NCI-H510A treated with DMSO at 0.1 percent for 48 hours (cell line): ENCODE measurements around the gene TSPAN5.

Source experiments
- DNase-seq: peaks from one replicate; lab custom pipeline; 2025; lab: John Stamatoyannopoulos, UW

The TSPAN5 gene

DNA sequence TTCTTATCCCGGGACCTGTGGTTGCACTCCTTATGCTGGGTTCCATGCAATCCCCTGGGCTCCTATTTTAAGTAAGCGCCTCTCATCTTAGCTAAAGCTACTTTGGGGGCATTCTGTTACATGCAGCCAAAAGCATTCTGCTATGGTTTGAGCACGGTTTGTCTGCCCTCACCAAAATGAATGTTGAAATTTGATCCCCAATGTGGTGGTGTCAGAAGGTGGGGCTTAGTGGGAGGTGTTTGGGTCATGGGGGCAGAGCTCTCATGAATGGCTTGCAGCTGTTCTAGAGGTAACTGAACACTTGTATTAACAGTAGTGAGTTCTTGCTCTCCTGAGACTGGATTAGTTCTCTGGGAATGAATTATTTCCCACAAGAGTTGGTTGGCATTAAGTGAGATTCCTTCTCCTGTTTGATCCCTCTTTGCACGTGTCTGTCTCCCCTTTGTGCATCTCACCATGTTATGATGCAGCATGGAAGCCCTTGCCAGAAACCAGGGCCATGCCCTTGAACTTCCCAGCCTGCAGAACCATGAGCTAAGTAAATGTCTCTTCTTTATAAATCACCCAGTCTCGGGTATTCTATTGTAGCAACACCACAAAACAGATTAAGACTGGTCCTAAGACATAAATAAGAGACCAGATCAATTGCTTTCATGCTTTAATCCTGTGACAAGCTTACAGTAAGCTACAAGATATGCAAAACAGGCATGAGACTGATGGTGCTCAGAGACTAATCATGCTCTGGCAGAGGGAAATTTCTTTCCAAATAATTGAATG lies 141.8 kb downstream of the TSPAN5 start:
- DNase-seq: peak; percentile 2

DNA sequence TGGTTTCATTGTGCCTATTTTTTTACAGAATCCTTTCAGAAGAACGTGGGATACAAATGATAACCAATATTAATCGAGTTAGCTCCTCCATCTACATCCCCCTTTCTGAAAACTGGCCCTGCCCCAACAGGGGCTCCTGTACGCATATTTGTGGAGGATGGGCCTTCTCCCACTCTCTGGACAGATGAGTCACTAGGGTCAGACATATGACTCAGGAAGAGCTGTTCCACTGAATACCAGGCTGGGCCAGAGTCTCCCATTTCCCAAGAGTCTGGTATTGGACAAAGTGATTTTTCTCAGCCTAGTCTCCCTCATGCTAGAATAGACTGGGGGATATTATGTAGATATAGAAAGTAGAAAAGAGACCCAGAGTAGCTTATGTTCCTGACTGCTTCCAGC lies 142.4 kb downstream of the TSPAN5 start:
- no peak for DNase-seq

DNA sequence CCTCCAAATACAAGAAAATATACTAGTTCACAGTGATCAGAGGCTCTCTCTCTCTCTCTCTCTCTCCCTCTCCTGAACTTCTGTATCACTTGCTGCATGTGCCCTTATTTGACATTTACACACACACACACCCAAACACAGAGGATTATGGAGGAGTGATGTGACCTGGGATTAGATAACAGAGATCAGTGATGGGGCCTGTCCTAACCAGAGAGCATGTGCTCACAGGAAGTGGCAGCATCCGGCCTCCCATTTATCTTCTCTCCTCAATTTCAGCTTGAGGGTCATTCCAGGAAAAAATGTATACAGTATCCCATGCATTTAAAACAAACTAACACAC lies 143.0 kb downstream of the TSPAN5 start:
- no peak for DNase-seq

DNA sequence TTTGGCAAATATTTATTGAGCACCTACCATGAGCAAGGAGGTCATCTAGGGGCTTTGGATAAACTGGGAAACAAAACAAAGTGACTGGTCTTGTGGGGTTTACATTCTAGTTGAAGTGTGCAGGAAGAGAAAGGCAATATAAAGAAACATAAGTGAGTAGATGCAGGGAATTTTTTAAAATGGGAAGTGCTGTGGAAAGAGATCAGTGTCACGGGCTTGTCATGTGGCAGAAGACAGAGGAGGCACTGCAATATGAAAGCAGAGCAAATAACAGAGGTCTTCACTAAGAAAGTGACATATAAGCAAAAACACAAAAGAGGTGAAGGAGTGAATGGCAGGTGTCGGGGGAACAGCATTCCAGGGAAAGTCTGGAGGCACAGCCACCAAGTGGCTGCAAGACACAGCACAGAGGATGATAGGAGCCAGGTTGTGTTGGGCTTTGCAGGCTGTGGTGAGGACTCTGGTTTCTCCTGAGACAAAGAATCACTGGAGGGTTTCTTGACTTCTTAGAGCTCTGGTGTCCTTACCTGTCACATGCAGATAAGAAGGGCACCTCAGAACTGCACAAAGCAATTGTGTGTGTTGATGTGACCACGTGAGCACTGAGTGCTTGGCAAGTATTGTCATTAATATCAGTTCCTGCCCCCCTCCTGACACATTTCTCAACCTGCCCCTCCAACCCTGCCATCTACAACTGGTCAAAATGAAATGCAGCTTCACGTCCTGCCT lies 143.5 kb downstream of the TSPAN5 start:
- no peak for DNase-seq

DNA sequence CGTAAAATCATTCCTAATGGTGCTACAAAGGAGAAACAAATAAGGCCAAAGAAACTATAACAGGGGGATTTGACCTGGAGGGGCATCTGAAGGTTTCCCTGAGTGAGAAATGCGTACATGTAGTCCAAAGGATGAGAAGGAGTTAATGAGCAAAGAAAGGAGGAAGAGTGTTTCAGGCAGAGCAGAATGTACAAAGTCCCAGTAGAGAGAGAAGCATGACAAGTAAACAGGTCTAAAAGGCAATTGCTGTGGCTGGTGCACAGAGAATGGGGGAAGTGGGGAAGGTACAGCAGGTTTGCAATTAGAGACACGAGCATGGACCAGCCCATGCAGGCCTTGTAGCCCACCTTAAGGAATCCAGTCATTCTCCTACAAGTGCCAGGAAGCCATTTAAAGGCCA lies 145.5 kb downstream of the TSPAN5 start:
- no peak for DNase-seq

DNA sequence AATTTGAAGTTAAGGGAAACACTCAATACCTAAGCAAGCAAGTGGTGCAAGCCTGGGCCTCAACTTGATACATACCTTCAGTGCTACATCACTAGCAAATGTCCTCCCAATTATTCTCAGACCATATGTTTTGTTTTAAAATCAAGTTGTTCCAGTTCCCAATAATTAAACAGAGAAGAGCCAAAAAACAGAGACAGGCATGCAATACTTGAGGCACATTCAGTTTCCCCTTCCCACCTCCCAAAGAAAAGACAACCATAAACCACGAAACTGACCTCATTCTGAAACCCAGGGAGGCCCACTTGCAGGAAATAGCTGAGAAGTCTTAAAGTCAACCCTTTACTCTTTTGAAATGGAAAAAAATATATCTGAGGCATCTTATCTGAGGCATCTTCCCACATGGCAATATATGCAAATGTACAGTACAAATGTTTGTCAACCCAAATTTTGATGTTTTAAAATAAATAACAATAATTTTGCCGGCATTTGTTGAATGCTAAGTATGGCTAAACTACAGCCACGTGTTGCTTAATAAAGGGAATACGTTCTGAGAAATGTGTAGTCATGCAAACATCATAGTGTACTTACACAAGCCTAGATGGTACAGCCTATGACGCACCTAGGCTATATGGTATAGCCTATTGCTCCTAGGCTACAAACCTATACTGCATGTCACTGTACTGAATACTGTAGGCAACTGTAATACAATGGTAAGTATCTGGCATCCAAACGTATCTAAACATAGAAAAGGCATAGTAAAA lies 147.5 kb downstream of the TSPAN5 start:
- no peak for DNase-seq

DNA sequence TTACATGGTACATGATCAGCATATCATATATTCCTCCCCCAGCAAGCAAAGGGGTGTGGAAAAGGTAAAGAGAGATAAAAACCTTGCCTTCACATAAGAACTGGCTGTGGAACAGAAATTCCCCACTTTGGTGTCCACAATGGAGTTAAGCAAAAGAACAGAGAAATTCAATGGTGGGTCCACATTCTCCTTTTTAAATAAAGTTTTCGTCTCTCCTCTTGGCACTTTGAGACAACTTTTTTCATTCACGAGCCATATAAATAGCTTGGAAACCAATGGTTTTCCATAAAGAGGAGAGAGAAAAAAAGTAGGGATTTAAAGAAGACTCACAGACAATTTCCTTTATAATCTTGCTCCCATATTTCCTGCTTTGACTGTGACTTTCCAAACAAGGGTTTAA lies 148.1 kb downstream of the TSPAN5 start:
- no peak for DNase-seq

DNA sequence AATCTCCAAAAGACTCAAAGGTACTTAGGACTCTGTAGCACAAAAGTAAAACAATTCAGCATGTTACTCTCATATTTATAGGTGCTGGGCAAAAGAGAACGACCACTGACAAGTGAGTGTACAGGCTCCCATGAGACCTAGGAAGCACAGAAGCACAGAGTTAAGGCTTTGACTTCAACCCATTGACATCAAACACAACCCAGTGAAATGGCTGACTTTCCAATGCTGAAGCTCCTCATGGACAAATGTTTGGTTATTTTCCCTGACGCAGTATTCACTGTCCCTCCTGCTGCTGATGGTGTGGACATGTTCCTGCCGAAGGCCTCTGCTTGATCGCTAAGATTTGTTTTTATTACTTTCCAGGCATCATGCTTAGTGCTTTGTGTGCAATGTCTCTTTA lies 148.7 kb downstream of the TSPAN5 start:
- DNase-seq: no peak

DNA sequence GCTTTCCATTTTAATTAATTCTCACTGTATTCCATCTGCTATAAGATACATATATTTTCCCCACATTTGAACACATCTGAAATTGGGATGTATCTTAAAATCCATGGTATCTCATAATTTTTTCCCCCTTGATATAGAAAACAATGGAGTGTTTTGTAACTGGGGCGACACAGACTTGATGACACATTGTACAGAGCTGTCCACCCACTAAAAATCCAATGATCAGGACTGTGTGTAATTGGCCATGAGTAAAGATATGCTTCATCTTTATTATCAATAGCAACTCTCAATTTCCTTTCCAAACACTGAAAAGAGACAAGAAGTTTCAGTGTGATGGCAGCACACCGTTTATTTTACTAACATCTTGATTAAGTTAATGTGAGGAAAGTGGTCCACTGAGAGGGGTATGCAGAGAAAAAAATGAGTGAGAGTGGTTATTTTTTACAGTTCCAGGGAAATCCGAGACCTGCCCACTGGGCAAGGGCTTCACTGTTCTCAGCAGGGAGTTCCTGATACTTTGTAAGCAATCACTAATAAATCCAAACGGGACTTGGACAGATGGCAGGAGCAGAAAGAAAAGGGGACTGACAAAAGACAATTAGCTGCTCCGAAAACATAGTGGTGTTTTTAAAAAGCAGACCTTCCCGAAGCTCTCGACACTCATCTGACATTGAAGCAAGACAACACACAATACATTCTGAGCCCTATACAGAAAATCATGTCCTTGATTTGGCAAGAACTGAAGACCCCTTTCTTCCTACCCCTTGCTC lies 149.4 kb downstream of the TSPAN5 start:
- DNase-seq: no peak

DNA sequence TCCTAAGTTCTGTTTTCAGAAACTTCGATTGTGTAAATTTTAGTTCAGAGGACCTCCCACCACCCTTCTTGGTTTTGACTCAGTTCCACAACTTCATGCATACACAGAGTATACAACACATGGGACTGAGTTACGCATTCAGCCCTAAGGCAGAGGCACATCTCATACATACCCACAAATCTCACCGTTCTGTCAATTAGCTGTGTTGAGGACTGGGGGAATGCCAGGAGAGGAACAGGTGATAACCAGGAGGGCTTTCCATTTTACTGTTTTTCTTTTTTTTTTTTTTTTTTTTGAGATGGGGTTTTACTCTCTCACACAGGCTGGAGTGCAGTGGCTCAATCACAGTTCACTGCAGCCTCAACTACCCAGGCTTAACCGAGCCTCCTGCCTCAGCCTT lies 150.2 kb downstream of the TSPAN5 start:
- DNase-seq: no peak

DNA sequence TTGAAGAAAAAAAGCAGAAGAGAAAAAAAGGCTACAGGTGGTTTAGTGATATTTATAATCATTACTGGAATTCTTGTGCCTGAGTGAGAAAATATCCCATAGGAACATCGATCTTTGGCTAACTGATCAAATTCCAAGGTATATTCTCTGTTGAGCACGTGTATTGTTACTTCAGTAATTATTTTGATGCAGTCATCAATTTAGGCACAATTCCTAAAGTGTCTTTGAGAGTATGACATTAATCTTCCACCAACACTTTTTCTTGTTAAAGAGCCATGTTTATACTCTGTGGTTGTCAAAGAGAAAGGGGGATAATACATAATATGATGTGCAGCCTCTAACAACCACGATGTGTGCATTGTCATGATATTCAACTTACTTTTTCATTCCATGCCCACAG lies 151.1 kb downstream of the TSPAN5 start:
- DNase-seq: no peak

DNA sequence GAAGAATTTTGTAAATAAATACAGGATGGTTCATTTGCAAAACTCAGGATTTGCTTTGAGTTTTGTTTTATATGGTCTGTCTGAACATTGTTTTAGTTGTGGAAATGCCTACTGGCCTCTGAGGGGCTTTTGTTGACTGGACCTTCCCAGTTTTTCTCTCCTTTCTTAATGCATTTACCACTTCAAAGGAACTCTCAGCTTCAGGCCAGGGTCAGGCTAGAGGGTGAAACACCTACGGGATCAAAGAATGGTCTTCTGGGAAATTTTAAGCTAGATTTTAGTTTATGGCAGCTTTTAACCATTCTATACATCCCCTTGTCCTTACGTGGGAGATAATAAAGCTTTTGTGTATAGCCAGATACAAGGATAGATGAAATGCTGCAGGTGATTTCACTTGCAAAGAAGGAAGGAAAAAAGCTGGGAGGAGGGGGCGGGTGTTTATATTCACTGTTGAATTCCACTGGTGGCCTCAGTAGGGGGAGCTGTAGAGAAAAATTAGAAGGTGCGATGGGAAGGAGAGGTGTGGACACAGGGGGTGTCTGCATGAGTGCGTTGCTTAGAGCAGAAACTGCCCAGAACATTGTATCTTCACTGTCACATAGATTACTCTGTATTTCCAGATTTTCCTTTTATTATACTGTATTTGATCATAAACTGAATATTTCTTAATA lies 151.8 kb downstream of the TSPAN5 start:
- DNase-seq: no peak

DNA sequence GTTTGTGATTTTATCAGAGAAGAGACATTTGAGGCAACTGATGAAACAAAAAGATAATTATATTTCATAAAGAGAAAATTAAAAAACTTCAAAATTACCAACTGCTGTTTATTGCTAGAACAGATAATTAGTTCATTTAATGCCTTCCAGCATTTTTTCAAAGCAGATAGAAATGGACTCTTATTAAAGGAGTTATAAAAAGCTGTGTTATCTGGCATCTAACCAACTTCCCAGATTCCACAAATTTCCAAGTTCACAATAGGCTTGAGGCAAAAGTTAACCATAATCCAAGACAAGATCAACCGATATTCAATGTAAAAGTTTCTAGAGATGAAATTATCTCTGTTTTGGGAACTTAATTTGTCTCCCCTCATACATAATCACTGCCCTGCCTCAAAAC lies 152.4 kb downstream of the TSPAN5 start:
- no peak for DNase-seq

DNA sequence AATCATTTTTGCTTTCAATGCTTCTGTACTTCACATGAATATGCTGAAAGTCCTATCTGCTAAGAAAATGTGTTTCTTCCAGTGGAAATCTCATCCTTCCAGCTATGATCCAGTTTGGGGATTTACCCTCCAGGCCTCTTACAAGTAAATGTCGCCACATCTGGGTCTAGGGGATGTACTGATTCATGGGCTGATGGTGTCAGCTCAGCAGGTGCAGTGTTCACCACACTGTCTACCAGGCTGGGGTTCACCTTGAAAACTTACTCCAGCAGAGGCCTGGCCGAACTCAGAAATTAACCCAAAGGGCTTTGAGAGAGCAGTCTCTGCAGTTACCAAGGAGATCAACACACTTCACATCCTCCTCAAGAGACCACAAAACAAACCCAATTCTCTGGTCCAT lies 154.3 kb downstream of the TSPAN5 start:
- no peak for DNase-seq

DNA sequence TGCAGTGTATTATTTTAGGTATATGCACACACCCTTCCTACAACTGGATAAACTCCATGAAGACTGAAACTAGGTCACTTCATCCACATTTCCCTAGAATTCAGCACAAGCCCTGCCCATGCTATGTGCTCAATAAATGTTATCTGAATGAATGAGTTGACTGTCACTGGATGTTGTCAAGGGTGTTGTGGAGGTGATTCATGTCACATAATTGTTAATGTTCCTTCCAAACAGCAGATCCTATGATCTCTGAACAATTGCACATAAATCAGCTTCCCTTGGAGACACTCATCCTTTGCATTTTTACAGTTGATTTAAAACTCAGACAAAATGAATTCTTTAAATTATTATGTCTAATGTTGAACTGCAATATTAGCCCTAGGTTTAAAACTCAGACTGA lies 154.7 kb downstream of the TSPAN5 start:
- DNase-seq: no peak

DNA sequence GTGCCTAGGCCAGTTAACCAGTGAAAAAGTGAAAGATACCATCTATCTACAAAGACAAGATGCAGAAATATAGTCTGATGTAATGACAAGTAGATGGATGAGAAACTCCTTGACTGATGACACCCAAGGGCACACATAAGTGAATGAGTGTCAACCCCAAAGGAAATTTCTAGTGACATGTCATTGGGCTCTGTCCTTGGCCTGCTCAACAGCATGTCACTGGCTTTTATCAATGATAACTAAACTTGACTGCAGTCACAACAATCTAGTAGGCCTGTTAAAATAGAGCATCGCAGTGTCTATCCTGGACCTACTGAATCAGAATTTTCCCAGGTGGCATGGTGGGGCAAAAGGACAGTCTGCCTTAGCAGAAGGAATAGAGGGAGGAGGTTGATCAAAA lies 155.8 kb downstream of the TSPAN5 start:
- no peak for DNase-seq

DNA sequence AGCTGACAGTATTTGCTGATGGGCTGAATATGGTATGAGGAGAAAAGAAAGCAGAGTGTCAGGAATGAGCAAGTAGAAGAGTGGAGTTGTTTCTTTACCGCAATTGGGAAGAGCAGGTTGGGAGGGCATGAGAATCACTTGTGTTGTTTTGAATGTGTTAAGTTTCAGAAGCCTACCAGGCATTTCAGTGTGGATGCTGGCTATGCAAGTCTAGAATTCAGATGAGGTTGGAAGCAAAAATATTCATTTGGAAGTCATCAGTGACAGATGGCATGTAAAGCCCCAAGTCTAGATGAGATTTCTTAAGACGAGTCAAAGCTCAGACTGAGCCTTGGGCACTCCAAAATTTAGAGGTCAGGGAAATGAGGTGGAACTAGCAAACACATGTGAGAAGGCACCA lies 156.4 kb downstream of the TSPAN5 start:
- no peak for DNase-seq

DNA sequence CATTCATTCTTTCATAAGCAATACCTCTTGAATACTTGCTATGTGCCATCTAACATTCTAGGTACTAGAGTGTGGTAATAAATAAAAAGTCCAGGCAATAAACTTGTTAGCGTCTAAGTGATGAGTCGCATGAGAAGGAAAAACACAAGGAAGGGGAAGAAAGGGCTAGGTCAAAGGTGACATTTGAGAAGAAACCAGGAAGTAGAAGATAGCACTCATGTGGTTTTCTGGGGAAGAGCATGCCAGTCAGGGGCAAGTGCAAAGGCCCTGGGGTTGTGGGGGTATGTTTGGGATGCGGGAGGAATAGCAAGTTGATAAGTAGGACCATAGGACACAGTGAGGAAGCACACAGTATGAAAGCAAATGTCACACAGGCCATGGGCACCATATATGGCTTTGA lies 157.0 kb downstream of the TSPAN5 start:
- DNase-seq: no peak

DNA sequence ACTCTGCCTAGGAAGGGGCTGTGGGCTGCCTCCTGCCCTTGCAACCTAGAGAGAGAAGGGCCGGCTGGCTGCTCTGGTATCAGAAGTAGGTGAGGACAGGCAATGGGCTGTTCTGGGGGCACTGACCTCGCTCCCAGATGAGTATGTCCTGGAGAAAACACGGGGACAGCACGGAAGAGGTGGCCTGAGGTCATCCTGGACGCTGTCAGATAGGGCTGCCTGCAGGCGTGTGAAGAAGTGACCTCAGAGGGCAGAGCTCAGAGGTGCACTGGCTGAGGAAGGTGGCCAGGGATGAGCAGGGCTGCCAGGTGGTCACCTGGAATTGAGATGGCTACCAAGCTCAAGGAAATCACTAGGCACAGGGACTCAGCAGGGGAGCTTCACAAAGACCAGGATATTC lies 159.6 kb downstream of the TSPAN5 start:
- DNase-seq: no peak

DNA sequence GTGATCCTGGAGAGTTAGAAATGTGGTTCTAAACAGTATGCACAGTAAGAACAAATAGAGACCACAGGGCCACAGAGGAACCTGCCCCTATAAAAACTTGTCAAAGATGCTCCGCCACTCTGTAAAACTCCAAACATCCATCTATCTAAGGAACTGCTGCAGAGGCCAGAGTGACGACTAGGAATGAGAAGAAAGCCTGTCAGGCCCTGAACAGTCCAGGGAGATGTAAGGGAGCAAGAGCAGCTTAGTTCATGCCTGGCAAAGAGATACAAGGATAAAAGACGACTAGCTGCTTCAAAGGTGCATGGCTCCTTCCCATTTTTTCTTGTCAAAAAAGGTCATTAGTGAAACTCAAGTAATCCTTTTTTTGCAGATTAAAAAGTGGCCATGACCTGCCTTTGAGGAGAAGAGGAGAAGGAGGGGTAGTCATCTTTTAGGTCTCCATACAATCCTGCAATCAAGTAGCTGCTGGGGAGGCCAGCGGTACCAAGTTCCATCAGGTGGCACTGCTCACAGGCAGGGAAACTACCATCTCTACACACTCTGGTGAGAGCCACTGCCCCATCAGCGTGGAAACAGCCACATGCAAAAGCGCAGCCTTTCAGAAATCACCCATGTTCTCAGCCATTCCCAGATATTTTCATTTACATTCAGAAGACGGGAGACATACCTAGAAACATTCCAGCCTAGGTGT lies 162.1 kb downstream of the TSPAN5 start:
- DNase-seq: no peak

DNA sequence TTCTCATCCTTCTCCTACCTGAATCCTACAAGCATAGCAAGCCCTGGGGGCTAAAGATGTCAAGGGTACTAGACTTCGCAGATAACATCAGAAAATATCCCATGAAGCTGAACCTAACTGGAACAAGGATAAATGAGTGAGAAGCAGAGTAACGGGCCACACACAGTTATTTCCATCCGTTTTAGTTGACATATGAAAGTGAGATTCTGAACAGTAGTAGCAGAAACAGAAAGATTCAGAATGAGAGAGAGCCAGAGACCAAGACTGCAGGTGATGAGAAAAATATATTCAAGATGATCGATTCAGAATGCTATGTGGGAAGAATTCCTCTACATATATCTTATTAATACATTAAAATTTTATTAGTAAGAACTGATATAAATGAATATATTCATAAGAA lies 165.1 kb downstream of the TSPAN5 start:
- no peak for DNase-seq
